Fibroblast of mammary gland (primary cell): ENCODE measurements around the gene CALM1.

Source experiments
- DNase-seq: peaks from one replicate; pipeline ENCODE4 v3.0.0-alpha.2; 2010; ENCODE audit warnings: low read depth
- H3K4me3 ChIP-seq: 2 replicates; pipeline ENCODE4 v1.5.1; 2011; ENCODE audit warnings: low read depth, mild to moderate bottlenecking, low read length, moderate library complexity; ENCODE audit not compliant: control insufficient read depth
- TF ChIP-seq, protein P1 (sequence below): conservative IDR thresholded peaks from 2 replicates; pipeline ENCODE4 v1.5.1; 2011; ENCODE audit warnings: low read depth, low read length, inconsistent platforms; ENCODE audit not compliant: control insufficient read depth, insufficient read depth

CALM1 gene

DNA sequence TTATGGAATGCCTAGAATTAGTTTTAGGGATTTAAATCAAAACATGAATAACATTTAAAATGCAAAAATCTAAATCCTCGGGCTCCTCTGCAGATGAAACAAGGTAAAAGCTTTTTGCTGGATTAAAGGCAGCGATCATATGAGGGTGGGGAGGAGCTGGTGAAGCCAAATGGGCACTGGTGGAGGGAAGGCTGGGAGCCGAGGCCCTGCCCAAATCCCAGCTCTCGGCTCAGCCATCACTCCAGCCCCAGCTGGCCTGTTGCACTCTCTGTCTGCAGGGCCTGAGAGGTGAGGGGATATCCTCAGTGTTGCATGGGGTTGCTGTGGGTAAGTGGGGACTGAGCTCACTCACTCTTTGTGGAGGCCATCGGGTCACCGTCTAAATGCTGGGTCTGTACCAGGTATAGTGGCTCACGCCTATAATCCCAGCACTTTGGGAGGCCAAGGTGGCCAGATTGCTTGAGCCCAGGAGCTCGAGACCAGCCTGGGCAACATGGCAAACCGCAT is 28.6 kb downstream of the CALM1 start:
- no peak for DNase-seq
- TF ChIP-seq, protein P1, sequence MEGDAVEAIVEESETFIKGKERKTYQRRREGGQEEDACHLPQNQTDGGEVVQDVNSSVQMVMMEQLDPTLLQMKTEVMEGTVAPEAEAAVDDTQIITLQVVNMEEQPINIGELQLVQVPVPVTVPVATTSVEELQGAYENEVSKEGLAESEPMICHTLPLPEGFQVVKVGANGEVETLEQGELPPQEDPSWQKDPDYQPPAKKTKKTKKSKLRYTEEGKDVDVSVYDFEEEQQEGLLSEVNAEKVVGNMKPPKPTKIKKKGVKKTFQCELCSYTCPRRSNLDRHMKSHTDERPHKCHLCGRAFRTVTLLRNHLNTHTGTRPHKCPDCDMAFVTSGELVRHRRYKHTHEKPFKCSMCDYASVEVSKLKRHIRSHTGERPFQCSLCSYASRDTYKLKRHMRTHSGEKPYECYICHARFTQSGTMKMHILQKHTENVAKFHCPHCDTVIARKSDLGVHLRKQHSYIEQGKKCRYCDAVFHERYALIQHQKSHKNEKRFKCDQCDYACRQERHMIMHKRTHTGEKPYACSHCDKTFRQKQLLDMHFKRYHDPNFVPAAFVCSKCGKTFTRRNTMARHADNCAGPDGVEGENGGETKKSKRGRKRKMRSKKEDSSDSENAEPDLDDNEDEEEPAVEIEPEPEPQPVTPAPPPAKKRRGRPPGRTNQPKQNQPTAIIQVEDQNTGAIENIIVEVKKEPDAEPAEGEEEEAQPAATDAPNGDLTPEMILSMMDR: no peak
- H3K4me3 ChIP-seq: no peak overlapping the region

GRCh38 chr14:90426031-90426540 is 29.3 kb downstream of the CALM1 start:
- no peak for DNase-seq
- TF ChIP-seq, protein P1: no peak
- no peak overlapping the region for H3K4me3 ChIP-seq

GRCh38 chr14:90426663-90427062 is 29.8 kb downstream of the CALM1 start:
- H3K4me3 ChIP-seq: no peak overlapping the region
- peak; percentile 45 for DNase-seq
- TF ChIP-seq, protein P1: no peak

DNA sequence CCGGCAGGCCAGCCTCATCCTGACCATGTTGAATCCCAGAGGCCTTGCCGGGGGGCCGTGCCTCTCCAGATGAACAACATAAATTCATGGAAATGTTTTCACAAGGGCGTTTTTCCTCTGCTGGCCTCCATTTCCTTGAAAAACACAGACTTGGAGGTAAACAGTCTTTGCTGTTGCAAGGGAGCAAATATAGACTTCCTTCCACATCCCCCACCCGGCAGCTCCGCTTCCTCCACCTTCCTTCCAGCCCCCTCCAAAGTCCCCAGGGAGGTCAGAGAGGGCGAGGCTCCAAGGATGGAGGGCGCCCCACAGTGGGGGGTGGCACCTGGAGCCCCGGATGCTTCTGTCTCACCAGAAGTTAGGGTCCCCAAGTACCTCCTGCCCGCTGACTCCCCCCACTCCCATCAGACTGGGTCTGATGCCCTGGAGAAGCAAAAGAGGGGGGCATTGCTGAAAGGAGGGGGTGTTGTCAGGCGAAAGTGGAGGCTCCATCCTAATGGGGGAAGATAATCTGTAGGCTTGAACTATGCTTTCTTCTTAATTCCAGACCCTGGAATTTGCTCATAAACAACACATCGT is 31.1 kb downstream of the CALM1 start:
- no peak overlapping the region for H3K4me3 ChIP-seq
- DNase-seq: no peak
- TF ChIP-seq, protein P1: no peak

- no peak for DNase-seq
- TF ChIP-seq, protein P1: no peak
- no peak overlapping the region for H3K4me3 ChIP-seq
These were observed 31.8 kb downstream of the CALM1 start for GRCh38 chr14:90428676-90429075.

- no peak overlapping the region for H3K4me3 ChIP-seq
- TF ChIP-seq, protein P1: no peak
- no peak for DNase-seq
These were observed 32.4 kb downstream of the CALM1 start for GRCh38 chr14:90429236-90429635.

DNA sequence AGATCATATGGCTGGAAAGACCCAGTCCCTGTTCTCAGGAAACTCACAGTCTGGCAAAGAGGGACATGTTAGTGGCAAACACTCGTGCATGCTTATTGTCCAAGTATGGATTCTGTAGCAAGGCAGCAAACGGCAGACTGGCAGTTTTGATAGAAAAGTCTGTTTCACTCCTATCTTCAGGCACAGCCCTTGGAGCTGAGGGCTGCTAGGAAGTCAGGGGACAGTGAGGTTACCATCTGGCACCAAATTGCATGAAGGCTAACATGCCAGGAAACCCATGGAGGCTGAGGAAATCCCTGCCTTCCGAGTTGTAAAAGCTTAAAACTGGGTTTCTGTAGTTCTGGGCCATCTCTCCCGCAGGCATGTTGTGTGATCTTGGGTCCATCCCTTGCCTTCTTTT is 32.9 kb downstream of the CALM1 start:
- H3K4me3 ChIP-seq: no peak overlapping the region
- TF ChIP-seq, protein P1: no peak
- no peak for DNase-seq
